Dermis microvascular lymphatic vessel endothelial cell (primary cell): Measurements from ENCODE around the gene PIK3R2. TPM values are rescaled to one million over a fixed set of nuclear protein-coding genes. Genes with fewer than 3 reads are reported as not detected.
"Not testable (repeated sequence)": the region's sequence is repeated elsewhere in the genome, so short reads cannot be mapped to it uniquely, and the experiment has no call there.

Experiments
- DNase-seq, 2 donors: peaks; one replicate each; pipeline versions ENCODE4 v3.0.0 to v3.0.0-alpha.2; 2010; ENCODE audit warnings: low read depth in 2 of 2
- total RNA-seq: library from RNA; depleted of rRNA; stranded (reverse); fragments of >200 nt; gene quantifications from 2 replicates; pipeline ENCODE4 v1.2.1, GENCODE V29; 2014

The PIK3R2 gene
- total RNA-seq, 1 donor from 2014 or later = 0.90 TPM

DNA sequence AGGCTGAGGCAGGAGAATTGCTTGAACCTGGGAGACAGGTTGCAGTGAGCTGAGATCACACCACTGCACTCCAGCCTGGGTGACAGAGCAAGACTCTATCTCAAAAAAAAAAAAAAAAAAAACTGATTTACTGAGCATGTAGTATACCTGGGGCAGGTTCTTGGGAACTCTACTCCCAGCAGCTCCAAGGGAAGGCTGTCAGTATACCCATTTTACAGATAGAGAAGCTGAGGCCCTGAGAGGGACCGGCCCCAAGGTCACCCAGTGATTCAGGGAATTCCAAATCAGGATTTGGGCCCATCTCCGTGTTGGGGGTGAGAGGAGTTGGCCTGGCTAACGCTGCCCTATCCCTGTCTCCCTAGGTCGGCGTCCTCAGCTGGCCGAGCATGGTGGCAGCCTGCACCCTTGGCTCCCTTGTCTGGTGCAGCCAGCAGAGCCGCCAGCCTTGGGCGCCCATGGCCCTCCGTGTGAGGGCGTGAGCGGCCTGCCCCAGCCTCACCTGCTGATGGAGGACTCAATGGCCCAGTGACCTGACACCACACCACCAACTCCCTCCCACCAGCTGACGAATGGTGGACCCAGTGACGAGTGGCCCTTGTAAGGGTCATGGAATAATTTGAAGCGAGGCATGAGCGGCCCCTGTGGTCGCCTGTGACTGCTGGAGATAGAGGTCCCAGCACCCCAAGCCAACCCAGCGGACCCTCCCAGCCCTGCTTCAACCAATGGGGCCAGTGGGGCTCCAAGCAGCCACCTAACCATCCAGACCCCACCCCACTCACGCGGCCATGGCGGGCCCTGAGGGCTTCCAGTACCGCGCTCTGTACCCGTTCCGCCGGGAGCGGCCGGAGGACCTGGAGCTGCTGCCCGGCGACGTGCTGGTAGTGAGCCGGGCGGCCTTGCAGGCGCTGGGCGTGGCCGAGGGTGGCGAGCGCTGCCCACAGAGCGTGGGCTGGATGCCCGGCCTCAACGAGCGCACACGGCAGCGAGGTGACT, 2.4 kb downstream of the PIK3R2 start:
- no peak for DNase-seq

- no peak for DNase-seq
Measured at GRCh38 chr19:18156268-18156667, 3.3 kb downstream of the PIK3R2 start.

GRCh38 chr19:18156841-18157464, 4.0 kb downstream of the PIK3R2 start:
- peak; percentile 35 to 85 for DNase-seq

- DNase-seq = no peak
Measured at GRCh38 chr19:18157465-18158063, 4.6 kb downstream of the PIK3R2 start.

- DNase-seq = no peak
Measured at GRCh38 chr19:18158467-18158866, 5.5 kb downstream of the PIK3R2 start.

- DNase-seq = not testable (repeated sequence)
Measured at GRCh38 chr19:18159059-18159616, 6.2 kb downstream of the PIK3R2 start.

- no peak for DNase-seq
Measured at GRCh38 chr19:18159810-18160209, 6.8 kb downstream of the PIK3R2 start.

GRCh38 chr19:18160493-18160970, 7.6 kb downstream of the PIK3R2 start:
- no peak for DNase-seq

- DNase-seq = peak in 1 of 2 donors; percentile 63
Measured at GRCh38 chr19:18160971-18161635, 8.1 kb downstream of the PIK3R2 start.

DNA sequence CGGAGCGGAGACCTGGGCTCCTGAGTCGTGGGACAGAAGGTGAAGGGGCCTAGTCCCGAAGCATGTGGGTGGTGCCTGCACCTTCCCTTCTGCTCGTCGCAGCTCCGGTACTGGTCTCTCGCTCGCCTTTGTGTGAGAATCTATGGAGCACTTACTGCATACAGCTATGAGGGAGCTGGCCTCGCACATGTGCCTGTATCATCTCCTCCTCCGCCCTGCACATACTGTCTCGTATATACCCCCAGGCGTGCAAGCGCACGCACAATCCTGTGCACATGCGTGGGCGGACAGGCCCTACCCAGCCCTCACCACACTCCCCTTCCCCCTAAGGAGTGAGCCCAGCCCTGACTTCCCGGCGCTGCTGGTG, 8.7 kb downstream of the PIK3R2 start:
- DNase-seq = no peak

- DNase-seq = no peak
Measured at GRCh38 chr19:18164072-18164471, 11.1 kb downstream of the PIK3R2 start.

DNA sequence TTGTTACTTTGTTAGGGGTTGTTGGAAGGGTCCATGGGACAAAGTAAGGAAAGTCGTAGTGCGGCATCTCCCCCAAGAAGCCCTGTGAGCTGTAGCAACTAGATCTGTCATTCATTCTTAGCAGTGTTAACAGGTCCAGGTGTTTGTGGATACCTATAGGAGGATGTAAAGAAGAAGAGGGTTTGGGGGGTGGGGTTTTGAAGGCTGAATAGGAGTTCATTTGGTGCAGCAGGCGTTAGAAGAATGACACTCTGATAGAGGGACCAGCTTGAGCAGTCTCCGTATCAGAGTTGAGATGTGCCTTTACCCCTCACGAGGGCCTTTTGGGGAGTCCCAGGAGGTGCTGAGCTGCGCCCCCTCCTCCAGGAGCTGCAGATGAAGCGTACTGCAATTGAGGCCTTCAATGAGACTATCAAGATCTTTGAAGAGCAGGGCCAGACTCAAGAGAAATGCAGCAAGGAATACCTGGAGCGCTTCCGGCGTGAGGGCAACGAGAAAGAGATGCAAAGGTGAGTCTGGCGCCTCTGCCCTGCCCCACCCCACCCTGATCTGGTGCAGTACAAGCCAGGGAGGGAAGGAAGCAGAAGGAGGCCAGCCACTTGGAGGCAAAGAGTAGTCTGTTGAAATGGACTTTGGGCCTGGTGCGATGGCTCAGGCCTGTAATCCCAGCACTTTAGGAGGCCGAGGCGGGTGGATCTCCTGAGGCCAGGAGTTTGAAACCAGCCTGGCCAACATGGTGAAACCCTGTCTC, 13.0 kb downstream of the PIK3R2 start:
- DNase-seq = no peak

DNA sequence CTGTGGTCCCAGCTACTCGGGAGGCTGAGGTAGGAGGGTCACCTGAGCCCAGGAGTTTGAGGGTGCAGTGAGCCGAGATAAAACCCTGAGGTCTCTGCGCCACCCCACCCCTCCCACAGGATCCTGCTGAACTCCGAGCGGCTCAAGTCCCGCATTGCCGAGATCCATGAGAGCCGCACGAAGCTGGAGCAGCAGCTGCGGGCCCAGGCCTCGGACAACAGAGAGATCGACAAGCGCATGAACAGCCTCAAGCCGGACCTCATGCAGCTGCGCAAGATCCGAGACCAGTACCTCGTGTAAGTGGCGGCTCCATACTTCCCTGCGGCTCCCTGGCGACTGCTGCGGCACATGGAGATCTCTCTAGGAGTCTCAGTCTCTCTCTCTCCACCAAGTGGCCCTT, 14.0 kb downstream of the PIK3R2 start:
- no peak for DNase-seq

GRCh38 chr19:18167975-18168645, 15.1 kb downstream of the PIK3R2 start:
- peak in 1 of 2 donors; percentile 40 for DNase-seq

DNA sequence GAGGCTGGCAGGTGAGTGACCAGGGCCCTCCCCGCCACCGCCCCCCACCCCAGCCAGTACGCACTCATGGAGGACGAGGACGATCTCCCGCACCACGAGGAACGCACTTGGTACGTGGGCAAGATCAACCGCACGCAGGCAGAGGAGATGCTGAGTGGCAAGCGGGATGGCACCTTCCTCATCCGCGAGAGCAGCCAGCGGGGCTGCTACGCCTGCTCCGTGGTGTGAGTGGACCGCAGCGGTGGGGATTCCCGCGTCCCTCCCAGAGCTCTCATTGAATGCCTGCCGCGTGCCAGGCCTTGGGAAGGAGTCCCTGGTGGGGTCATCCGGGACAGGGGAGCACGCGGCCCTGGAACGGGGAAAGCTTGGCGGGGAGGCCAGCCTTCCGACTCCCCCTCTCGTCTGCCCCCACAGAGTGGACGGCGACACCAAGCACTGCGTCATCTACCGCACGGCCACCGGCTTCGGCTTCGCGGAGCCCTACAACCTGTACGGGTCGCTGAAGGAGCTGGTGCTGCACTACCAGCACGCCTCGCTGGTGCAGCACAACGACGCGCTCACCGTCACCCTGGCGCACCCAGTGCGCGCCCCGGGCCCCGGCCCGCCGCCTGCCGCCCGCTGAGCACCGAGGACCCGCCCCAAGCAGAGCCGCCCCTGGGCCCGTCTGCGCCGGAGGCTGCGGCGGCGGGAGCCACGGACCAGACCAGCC, 15.9 kb downstream of the PIK3R2 start:
- no peak for DNase-seq

GRCh38 chr19:18170714-18171255, 17.8 kb downstream of the PIK3R2 start:
- DNase-seq = no peak

DNA sequence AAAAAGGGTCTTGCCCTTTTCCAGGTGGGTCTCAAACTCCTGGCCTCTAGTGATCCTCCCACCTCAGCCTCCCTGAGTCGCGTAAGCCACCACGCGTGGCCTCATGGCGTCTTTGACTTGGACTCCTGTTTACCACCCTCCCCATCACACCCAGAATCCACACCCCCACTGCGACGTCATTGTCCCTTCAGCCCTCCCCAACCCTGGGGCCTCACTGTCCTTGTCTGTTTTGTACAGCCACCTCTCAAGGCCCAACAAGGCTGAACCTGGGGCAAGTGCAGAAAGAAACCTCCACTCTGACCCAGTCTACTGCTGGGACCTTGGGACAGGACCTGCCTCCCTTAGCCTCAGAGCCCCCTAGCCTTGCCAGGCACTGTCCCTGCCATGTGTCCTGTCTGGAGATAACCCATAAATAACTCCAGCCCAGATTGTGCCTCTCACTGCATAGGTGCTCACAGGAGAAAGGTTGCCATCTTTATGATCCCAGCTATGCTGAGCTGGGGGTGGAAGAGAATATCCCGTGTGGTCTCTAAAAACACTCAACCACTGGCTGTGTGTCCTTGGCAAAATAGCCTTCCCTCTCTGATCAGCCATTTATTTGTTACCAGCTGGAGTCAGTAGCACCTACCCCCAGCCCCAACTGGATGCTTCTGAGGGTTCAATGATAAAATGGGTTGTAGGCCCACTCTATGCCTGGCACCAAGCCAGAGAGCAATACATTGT, 18.8 kb downstream of the PIK3R2 start:
- DNase-seq = no peak

DNA sequence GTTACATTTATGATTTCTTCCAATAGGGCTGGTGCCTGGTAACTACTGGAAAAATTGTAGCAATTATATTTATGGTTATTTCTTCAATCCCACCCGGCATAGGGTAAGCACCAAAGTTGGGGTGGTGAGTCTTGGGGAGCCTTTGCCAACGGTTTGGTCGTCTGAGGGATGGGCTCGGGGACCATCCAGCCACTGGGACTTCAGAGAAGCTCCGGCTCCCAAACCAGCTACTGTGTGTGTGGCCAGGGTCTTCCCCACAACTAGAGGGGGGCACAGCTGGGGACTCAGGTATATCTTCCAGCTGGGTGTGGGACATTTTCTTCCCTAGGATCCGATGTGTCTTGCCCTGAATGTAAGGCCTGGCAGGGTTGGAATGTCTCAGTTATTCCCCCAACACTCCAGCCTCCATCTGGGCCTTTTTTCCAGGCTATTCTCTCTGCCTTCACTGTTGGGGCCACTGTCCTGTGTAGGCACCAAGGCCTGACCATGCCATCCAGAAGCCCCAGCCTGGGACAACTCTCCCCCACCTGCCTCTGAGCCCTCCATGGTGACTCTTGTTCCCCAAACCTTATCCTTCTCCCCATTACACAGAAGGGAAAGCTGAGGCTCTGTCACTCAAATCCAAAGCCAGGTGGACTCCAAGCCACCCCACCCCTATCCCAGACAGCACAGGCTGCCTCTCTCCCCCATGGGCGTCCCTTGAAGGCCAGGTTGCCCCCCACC, 19.5 kb downstream of the PIK3R2 start:
- no peak for DNase-seq
